HEK293T (cell line): ENCODE results near the gene SEMG2.
A peak's percentile ranks its signal among the peaks of the same experiment; 100 is the strongest.

Experiments used
- CTCF ChIA-PET: fragments of 350-600 bp; formaldehyde crosslinking; extraction: SDS; loops from one replicate; lab custom pipeline; 2021; ENCODE audit warnings: antibody characterized with exemption, inconsistent platforms; lab: Yijun Ruan, JAX
- POLR2A ChIA-PET: fragments of 350-600 bp; formaldehyde crosslinking; extraction: SDS; loops from one replicate; lab custom pipeline; 2020; ENCODE audit warnings: antibody characterized with exemption, inconsistent platforms; lab: Yijun Ruan, JAX
- DNase-seq: peaks from one replicate; pipeline ENCODE4 v3.0.0; 2012; ENCODE audit warnings: mixed read lengths; ENCODE audit errors: extremely low spot score
- ARNT ChIP-seq: fragments of 450-650 bp; IDR thresholded peaks from 2 replicates; pipeline ENCODE4 v1.6.1; 2017; ENCODE audit warnings: mild to moderate bottlenecking
- BHLHE40 ChIP-seq: fragments of 450-650 bp; IDR thresholded peaks from 2 replicates; pipeline ENCODE4 v1.6.1; 2016; ENCODE audit warnings: mild to moderate bottlenecking, moderate library complexity, borderline replicate concordance
- CTBP1 ChIP-seq: fragments of 450-650 bp; IDR thresholded peaks from 2 replicates; pipeline ENCODE4 v1.6.1; 2016; ENCODE audit warnings: borderline replicate concordance
- ELF4 ChIP-seq: fragments of 450-650 bp; IDR thresholded peaks from 2 replicates; pipeline ENCODE4 v1.6.1; 2017; ENCODE audit warnings: antibody characterized with exemption
- FOXA1 ChIP-seq: fragments of 450-650 bp; IDR thresholded peaks from 2 replicates; pipeline ENCODE4 v1.6.1; 2016; ENCODE audit warnings: mild to moderate bottlenecking
- FOXK2 ChIP-seq: fragments of 450-650 bp; IDR thresholded peaks from 2 replicates; pipeline ENCODE4 v1.6.1; 2016; ENCODE audit warnings: mild to moderate bottlenecking
- FOXM1 ChIP-seq: fragments of 450-650 bp; IDR thresholded peaks from 2 replicates; pipeline ENCODE4 v1.6.1; 2017; ENCODE audit warnings: mild to moderate bottlenecking, borderline replicate concordance
- HDGF ChIP-seq: fragments of 450-650 bp; IDR thresholded peaks from 2 replicates; pipeline ENCODE4 v1.6.1; 2017; ENCODE audit warnings: antibody characterized with exemption, borderline replicate concordance
- L3MBTL2 ChIP-seq: fragments of 450-650 bp; conservative IDR thresholded peaks from 2 replicates; pipeline ENCODE4 v1.6.1; 2016; ENCODE audit warnings: mild to moderate bottlenecking
- LEF1 ChIP-seq: fragments of 450-650 bp; IDR thresholded peaks from 2 replicates; pipeline ENCODE4 v1.6.1; 2017; ENCODE audit warnings: mild to moderate bottlenecking, borderline replicate concordance
- NFRKB ChIP-seq: fragments of 450-650 bp; IDR thresholded peaks from 2 replicates; pipeline ENCODE4 v1.6.1; 2016; ENCODE audit warnings: mild to moderate bottlenecking, moderate library complexity
- SP1 ChIP-seq: fragments of 450-650 bp; IDR thresholded peaks from 2 replicates; pipeline ENCODE4 v1.6.1; 2017
- SUZ12 ChIP-seq: fragments of 450-650 bp; IDR thresholded peaks from 2 replicates; pipeline ENCODE4 v1.6.1; 2016; ENCODE audit warnings: mild to moderate bottlenecking
- TARDBP ChIP-seq: fragments of 450-650 bp; IDR thresholded peaks from 2 replicates; pipeline ENCODE4 v1.6.1; 2016
- ZNF384 ChIP-seq: fragments of 450-650 bp; IDR thresholded peaks from 2 replicates; pipeline ENCODE4 v1.6.1; 2016
- TF ChIP-seq, protein P1 (sequence below): fragments of 450-650 bp; IDR thresholded peaks from 2 replicates; pipeline ENCODE4 v1.6.1; 2016

SEMG2 gene

DNA sequence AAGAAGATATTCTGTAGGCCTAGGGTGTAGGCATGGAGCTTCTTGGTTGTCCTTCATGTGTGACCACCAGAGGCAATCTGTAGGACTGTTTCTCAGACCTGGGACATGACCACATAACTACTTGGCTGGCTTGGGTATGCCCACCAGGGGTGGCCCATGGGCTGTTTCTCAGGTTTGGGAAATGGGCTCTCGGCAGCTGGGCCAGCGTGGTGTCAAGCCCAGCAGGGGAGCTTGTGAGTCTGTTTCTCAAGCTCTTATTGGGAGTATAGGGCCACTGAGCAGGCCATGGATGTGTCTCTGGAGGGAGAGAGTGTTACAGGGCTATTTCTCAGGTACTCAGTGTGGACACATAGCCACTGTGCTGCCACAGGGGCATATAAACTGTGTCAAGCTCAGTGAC lies 2.5 kb upstream of the SEMG2 start:
- CTCF ChIA-PET: no interaction called here
- DNase-seq: no peak
- POLR2A ChIA-PET: no interaction called here
- TF ChIP-seq NFRKB: no peak
- TF ChIP-seq FOXA1: no peak
- TF ChIP-seq TARDBP: no peak
- TF ChIP-seq, protein P1, sequence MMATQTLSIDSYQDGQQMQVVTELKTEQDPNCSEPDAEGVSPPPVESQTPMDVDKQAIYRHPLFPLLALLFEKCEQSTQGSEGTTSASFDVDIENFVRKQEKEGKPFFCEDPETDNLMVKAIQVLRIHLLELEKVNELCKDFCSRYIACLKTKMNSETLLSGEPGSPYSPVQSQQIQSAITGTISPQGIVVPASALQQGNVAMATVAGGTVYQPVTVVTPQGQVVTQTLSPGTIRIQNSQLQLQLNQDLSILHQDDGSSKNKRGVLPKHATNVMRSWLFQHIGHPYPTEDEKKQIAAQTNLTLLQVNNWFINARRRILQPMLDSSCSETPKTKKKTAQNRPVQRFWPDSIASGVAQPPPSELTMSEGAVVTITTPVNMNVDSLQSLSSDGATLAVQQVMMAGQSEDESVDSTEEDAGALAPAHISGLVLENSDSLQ: no peak
- TF ChIP-seq SP1: no peak
- no peak for TF ChIP-seq BHLHE40
- TF ChIP-seq ELF4: no peak
- TF ChIP-seq ARNT: no peak
- no peak for TF ChIP-seq FOXK2
- TF ChIP-seq LEF1: no peak

DNA sequence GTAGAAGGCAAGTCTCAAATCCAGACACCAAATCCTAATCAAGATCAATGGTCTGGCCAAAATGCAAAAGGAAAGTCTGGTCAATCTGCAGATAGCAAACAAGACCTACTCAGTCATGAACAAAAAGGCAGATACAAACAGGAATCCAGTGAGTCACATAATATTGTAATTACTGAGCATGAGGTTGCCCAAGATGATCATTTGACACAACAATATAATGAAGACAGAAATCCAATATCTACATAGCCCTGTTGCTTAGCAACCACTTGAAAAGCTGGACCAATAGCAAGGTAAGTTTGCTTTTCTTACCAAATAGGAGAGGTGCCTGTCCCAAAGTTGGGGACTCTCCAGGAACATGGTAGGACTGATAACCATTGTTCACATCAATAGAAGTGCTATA lies 2.0 kb downstream of the SEMG2 start:
- POLR2A ChIA-PET: no interaction called here
- CTCF ChIA-PET: no interaction called here
- DNase-seq: no peak
- TF ChIP-seq L3MBTL2 (no peak), HDGF (no peak), ARNT (no peak), SP1 (no peak), LEF1 (no peak), CTBP1 (no peak), TARDBP (no peak), FOXM1 (no peak), SUZ12 (no peak), ELF4 (no peak), FOXK2 (no peak), ZNF384 (no peak), FOXA1 (no peak), BHLHE40 (no peak), NFRKB (no peak)
- TF ChIP-seq, protein P1: no peak

DNA sequence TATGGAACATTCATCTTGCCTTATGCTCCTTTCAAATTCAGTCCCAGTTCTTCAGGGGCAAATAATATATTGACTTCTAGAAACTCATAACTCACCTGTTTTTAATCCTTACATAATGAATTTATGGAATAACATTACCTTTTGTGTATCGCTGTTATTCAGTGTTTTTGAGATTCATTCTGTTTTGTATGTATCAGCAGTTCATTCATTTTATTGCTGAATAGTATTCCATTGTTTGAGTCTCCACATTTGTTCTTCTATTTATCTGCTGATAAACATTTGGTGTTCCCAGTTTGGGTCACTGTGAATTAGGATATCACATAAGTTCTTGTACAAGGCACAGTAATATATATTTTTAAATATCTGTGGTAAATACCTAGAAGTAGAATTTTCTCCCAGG lies 5.1 kb downstream of the SEMG2 start:
- POLR2A ChIA-PET: no interaction called here

DNA sequence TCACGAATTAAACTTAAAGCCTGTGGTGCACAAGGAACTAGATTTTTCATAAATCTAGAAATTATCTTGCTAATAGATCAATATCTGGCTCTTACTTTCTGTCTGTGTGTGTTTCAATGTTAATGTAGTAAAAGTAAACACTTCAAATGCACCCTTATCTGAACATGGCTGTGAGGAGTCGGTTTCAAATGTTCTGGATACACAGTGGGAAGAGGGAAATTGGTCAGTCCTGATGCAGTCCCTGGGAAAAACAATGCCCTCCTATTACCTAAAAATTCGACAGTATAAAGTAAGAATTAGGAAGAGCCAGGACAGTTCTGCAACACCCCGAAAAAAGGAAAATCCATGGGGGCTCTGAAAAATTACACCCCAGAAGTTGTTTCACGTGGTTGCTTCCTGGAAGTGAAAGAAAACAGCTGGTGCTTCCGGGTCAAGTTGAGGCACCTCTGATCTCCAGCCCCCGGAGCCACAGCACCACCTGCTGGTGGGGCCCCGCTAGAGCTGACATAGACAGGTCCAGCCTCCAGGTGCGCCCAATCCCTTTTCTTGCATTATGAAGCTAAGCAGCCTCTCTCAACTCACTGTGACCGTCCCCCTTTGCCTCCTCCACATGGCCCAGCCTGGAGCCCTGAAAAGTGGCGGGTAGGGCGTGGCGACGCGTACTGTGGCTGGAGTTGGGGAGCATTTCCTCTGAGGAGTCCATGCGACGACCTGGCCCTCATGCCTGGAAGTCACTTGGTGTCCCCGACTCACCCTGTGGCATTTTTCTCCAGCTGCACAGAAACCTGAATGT lies 8.3 kb downstream of the SEMG2 start:
- ChIA-PET CTCF (no interaction called here), POLR2A (no interaction called here)
- TF ChIP-seq BHLHE40 (no peak), NFRKB (no peak), FOXM1 (no peak), ZNF384 (no peak), FOXK2 (no peak), HDGF (no peak), ELF4 (no peak), FOXA1 (no peak), LEF1 (no peak), ARNT (no peak), SP1 (no peak)
- TF ChIP-seq, protein P1: no peak
- peak; percentile 34 for DNase-seq

More for the DNA sequence above, 5.1 kb downstream of the SEMG2 start:
- TF ChIP-seq ZNF384: no peak
- no peak for TF ChIP-seq FOXK2
- TF ChIP-seq, protein P1: no peak
- no peak for TF ChIP-seq SP1
- no peak for TF ChIP-seq FOXA1
- no peak for TF ChIP-seq ARNT
- no peak for TF ChIP-seq BHLHE40
- no peak for TF ChIP-seq L3MBTL2
- TF ChIP-seq ELF4: no peak
- no peak for TF ChIP-seq HDGF
- TF ChIP-seq CTBP1: no peak
- TF ChIP-seq TARDBP: no peak
- no peak for TF ChIP-seq LEF1
- DNase-seq: no peak
- CTCF ChIA-PET: no interaction called here

DNA sequence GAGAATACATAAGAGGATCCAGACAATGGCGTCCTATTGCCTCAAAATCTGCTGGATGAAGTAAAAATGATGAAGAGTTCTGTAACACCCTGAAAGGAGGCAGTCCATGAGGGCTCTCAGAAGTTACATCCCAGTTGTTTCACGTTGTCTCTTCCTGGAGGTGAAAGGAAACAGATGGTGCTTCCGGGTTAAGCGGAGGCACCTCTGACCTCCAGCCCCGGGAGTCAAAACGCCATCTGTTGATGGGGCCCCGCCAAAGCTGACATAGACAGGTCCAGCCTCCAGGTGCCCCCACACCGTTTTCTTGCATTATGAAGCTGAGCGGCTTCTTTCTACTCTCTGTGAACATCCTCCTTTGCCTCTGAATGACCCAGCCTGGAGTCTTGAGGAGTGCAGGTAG lies 9.5 kb downstream of the SEMG2 start:
- no peak for DNase-seq
- CTCF ChIA-PET: no interaction called here
- TF ChIP-seq ZNF384: no peak
- TF ChIP-seq BHLHE40: no peak
- TF ChIP-seq, protein P1: no peak
- TF ChIP-seq HDGF: no peak
- TF ChIP-seq FOXM1: no peak
- no peak for TF ChIP-seq NFRKB
- no peak for TF ChIP-seq LEF1
- TF ChIP-seq CTBP1: no peak
- no peak for TF ChIP-seq FOXA1
- no peak for TF ChIP-seq SUZ12
- no peak for TF ChIP-seq ARNT
- POLR2A ChIA-PET: no interaction called here
